ENCODE results near the gene TBCK.
"Not testable (repeated sequence)": the region's sequence is repeated elsewhere in the genome, so short reads cannot be mapped to it uniquely, and the experiment has no call there.

The TBCK gene

DNA sequence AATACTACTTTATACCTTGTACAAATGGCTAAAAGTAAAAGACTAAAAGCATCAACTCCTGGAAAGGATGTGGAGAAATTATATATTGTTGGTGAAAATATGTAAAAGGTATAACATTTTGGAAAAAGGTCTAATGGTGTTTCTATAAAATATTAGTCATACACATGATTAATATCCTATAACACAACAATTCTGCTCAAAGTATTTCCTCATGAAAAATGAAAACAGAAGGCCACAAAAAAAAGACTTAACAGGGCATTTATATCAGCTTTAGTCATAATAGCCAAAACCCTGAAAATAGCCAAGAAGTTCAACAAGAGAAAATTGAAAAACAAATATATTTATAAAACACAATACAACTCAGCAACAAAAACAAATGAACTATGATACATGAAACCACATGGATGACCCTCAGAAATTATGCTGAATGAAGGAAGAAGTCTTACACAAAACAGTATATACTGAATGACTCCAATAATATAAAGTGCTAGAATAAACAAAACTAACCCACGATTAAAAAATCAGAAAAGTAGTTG, 38.8 kb downstream of the TBCK start:
- no peak for DNase-seq

GRCh38 chr4:106273831-106274230, 42.2 kb downstream of the TBCK start:
- no peak for DNase-seq

GRCh38 chr4:106270736-106271135, 45.3 kb downstream of the TBCK start:
- no peak for DNase-seq

- no peak for DNase-seq
These were observed 46.3 kb downstream of the TBCK start for GRCh38 chr4:106269711-106270110.

- DNase-seq, result no peak
These were observed 47.2 kb downstream of the TBCK start for GRCh38 chr4:106268786-106269185.

- DNase-seq, result no peak
These were observed 49.8 kb downstream of the TBCK start for GRCh38 chr4:106266201-106266600.

DNA sequence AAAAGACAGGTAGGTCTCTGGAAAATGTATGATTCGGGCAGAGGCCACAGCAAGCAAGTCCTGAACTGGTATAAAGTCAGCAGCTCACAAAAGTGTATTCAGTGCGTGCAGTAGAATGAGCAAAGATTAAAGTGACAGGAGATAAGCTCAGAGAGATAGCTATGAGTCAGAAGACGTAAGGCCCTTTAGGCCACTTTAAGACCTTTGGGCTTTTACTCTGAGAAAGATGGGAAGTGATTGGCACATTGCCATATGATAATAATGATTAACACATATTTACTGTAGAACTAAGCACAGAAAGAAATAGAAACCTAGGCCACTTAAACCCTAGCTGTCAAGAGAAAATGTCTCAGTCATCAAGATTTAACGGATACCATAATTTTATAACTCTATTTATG, 51.7 kb downstream of the TBCK start:
- DNase-seq, result no peak

DNA sequence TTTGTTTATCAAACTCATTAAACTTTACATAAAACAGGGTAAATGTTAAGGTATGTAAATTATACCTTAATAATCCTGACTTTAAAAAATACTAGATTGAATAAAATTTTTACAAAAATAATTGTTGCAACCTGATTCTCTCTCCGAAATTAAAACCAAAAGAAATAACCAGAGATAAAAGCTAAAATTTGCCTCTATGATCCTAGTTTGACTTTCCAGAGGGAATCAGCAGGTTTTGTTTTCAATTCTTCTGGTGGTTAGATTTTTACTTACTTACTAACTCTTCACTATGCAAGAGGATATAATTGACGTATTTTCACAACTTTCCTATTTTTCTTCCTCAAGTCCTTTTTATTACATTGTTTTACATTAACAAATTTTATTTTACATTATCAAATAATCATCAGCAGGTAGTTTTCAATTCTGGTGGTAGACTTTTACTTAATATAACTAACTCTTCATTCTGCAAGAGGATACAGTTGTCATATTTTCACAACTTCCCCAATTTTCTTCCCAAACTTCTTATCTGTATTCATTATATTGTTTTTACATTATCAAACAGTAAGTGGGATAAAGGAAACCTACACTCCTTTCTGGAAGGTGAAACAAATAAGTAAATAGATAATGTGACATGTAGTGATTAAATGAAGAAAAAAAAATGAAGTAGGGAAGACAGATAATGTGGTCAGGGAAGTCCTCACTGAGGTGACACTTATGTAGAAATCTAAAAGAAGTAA, 52.2 kb downstream of the TBCK start:
- no peak for DNase-seq

DNA sequence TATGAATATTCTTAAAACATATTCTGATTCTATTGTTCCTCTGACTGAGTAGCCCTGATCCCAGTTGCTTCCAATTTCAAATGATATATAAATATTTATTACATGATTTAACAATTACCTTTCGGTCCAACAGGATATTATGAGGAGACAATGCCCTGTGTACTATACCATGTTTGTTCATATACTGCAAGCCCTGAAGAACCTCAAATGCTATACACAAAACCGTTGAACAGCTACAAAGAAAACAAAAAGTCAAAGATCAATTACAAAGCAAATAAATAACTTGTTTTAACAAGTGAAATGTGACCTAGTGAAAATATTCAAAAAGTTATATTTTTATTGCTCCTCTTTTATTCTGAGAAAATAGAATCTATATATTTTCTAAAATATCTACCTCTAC, 54.0 kb downstream of the TBCK start:
- DNase-seq, result no peak

DNA sequence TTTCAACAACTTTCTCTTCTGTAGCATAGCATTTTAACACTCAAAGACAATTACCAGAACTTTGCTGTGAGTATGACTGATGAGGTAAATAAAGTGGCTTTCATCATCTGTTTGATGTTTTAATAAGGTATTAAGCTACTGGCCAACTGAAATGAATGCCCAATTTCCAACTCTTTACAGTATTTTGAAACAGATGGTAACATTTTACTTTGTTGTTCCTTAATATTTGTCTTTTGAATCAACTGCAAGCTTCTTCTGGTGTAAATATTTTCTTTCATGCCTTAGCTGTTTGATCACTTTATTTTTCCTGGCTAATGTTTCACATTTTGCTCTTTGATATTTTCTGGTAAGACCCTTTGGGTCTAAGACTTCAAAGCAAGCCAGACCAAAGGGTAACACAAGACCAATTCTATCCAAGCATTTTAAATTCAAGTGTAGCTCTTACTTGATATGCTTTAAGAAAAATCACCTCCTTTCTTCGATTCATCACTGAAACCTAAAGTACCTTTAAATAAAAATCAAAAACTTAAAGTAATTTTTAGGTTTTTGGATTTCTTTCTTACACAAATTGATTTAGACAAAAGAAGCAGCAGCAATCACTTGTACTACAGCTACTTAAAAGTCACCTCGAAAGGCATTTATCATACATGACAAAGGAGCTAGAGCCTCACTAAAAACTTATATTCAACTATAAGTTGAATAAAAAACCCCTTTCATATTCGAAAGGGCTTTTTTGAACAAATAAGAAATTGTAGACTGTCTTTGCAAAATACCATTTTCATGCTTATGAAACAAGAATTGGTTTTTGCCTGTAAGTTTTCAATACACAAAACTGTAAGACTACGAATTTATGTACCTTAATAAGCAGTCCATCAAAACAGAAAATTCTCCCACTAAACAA, 57.6 kb downstream of the TBCK start:
- DNase-seq, result no peak

- DNase-seq, result no peak
These were observed 59.8 kb downstream of the TBCK start for GRCh38 chr4:106256190-106256589.

GRCh38 chr4:106255195-106255594, 60.8 kb downstream of the TBCK start:
- DNase-seq, result no peak

- no peak for DNase-seq
These were observed 62.5 kb downstream of the TBCK start for GRCh38 chr4:106253364-106254129.

DNA sequence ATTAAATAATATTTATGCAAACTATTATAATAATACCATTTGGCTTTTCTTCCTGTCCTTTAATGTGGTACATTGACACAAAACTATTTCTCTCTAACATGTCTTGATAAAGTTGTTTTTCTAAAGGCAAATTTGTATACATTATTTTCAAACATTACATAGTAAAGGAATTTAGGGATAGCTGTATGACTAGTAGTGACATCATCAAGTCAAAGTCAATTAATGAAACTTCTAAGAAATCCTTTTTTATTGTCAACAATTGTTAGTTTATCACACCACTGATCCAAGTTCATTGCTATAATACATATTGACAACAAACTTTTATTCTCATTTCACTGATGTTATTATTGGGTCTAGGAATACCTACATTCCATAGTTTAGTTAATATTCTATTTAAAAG, 68.4 kb downstream of the TBCK start:
- no peak for DNase-seq

DNA sequence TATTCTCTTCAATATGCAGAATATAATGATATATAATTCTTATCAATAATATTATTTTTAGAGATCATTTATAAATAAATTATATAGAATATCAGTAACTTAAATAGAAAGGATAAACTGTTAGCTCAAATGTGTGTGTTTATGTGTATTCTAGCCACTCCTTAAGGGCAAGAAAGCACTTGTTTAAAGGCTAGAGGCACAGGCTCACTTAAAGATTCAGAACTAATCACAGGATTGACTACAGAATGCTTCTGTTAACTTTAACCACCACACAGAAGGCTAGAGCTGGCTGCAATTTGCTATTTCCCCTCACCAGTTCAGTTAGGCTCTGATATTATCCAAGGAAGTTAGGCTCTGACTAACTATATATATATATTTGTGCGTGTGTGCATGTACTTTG, 69.6 kb downstream of the TBCK start:
- DNase-seq, result no peak

DNA sequence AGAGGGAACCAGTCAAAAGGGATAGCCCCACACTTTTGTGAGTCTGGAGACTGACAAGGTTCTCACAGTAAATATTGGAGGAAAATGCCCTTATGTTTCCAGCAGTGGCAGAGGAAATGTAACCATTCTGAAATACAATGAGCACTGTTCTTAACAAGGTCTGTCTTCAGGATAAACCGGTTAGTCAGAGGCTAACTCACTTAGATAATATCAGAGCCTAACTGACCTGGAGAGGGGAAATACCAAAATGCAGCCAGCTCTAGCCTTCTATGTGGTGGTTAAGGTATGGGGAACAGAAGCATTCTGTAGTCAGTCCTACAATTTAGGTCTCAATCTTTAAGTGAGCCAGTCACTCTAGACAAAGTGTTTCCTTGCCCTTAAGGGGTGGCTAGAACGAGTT, 70.8 kb downstream of the TBCK start:
- no peak for DNase-seq

GRCh38 chr4:106240699-106241098, 75.3 kb downstream of the TBCK start:
- DNase-seq, result no peak

DNA sequence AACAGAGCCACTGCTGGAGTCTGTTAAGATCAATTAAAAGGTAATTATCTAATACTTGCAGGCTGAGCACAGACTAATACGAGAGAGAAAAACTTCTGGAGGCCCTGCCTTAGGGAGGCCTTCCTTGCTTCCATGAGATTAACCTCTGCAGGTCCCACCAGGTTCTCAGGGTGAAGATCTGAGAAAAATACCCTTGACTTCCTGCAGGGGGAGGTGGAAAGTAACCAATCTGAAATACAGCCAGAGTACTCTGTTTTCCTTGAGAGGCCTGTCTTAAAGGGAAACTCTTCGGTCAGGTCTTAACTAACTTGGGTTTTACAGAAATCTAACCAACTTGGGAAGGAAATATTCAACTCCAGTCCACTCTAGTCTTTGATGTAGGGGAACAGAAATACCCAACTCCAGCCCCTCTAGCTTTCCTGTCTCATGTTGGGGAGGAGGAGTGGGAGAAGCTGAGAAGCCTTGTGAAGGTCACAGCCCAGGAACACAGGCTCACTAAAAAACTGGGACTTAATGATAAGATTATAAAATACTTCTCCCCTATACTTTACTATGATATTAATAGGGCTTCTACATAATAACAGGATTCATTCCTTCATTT, 77.1 kb downstream of the TBCK start:
- DNase-seq, result peak; percentile 11

DNA sequence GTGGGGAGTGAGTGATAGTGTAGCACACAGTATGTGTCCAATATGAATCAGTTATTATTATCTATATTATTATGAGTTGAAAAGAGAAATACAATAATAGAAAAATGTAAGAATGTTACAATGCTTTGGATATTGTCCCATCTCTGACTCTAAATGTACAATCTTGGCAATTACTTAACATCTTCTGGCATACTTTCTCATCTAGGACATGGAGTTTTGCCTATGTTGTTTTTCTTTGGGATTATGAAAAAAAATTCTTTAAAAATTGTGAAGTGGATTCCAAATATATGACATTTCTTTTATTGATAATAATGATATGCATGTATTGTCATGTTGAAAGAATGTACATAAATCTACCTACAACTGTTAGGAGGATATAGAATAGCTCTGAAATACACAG, 84.1 kb downstream of the TBCK start:
- DNase-seq, result no peak

DNA sequence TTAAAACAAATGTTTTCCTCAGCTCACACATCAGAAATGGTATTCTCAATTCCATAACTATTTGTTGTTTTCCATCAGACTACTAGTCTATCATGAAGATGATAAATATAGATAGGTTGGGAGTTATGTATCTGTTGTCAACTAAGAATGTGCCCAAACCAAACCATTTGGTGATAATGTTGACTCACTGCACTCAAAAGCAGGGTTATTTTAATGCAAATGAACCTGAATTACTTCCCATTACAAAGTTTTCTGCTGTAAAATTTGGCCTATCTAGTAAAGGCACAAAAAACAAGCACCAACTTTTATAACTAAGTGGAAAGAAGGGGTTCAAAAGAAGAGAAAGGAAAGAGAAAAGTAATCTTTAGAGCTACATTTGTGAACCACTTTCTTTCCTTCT, 93.5 kb downstream of the TBCK start:
- no peak for DNase-seq

DNA sequence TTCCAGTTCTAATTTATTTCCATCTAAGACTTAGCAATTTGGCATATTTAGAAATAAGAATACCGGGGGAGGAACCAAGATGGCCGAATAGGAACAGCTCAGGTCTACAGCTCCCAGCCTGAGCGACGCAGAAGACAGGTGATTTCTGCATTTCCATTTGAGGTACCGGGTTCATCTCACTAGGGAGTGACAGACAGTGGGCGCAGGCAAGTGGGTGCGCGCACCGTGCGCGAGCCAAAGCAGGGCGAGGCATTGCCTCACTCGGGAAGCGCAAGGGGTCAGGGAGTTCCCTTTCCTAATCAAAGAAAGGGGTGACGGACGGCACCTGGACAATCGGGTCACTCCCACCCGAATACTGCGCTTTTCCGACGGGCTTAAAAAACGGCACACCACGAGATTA, 102.7 kb downstream of the TBCK start:
- DNase-seq, result not testable (repeated sequence)

DNA sequence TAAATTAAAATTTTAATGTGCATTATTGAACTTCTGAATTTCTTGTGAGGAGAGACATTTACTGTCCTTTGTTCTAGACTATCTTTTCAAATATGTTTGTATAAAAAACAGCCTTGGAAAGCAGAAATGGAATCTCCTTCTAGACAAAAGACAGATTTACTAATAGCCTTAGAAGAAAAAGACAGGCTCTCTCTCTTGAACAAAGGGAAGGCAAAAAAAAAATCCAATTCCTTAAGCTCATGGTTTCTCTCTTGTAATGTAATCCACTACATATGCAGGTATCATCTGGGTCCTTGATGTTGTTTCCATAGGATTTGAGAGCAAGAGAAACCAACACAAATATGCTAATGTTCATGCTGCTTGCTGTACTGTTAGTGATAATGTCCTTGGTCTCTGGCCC, 106.0 kb downstream of the TBCK start:
- DNase-seq, result no peak

Measured in NCI-H2227 treated with DMSO at 0.1 percent for 48 hours (cell line).